Vein endothelial cell (primary cell): ENCODE results near the gene NHP2. TPM values are rescaled to one million over a fixed set of nuclear protein-coding genes. Genes with fewer than 3 reads are reported as not detected.

Experiments
- total RNA-seq: library from RNA; depleted of rRNA; stranded (reverse); fragments of >200 nt; gene quantifications from 2 replicates; pipeline ENCODE4 v1.2.3, GENCODE V29; 2012

NHP2 gene
- total RNA-seq: 179 and 204 TPM in 2 replicates

DNA sequence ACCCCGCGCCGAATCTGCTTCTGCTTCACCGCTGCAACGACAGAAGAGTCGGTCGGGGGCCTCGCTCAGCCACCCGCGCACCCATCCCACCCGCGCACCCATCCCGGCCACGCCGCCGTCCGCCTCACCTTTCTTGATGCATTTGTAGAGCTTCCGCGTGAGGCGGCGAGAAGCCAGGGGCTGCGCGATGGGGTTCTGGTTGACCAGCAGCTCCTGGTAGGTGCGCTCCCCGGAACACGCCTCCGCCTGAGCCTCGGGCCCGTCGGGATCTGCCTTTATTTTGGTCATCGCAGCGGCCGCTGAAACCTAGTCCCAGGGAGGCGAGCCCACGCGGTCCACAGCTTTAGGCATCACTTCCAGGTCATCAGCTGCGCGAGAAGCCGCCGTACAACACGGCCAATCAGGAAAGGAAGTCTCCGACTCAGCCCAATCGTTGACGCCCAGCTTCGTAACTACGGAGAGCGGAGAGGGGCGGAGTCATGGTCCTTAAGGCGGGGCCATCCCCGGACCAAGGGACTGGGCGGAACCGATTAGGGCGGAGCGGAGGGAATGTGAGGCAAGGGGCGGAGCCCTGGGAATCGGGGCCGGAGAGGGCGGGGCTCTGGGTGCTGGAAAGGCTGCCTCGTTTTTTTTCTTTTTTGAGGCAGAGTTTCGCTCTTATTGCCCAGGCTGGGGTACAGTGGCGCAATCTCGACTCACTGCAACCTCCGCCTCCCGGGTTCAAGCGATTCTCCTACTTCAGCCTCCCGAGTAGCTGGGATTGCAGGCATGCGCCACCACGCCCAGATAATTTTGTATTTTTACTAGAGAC is at the start of gene NHP2:
TSS of gene NHP2 (minus strand) at position 356 of the 811 bp plus-strand sequence. CDS start at position 288, 68 bp downstream.

DNA sequence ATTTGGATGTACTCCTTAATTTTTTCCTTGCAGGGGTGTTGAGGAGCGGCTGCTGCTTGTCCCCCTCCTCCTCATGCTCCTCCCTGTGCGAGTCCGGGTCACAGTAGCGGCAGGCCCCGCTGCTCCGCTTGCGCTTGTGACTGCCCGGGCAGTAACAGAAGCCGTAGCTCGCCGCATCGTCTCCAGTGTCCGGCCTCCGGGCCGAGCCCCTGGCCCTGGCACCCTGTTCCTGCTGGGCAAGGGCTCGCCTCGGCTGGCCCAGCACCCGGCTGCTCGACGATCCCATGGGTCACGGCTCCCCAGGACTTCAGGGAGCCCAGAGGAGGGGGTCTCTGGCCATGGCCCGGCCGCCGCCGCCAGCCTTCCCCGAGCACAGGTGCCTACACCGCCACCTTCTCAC is 33.3 kb upstream of the NHP2 start, which contains the start of gene GMCL2:
TSS of gene GMCL2 (minus strand) at position 358 of the 400 bp plus-strand sequence. CDS start at position 286, 72 bp downstream.

DNA sequence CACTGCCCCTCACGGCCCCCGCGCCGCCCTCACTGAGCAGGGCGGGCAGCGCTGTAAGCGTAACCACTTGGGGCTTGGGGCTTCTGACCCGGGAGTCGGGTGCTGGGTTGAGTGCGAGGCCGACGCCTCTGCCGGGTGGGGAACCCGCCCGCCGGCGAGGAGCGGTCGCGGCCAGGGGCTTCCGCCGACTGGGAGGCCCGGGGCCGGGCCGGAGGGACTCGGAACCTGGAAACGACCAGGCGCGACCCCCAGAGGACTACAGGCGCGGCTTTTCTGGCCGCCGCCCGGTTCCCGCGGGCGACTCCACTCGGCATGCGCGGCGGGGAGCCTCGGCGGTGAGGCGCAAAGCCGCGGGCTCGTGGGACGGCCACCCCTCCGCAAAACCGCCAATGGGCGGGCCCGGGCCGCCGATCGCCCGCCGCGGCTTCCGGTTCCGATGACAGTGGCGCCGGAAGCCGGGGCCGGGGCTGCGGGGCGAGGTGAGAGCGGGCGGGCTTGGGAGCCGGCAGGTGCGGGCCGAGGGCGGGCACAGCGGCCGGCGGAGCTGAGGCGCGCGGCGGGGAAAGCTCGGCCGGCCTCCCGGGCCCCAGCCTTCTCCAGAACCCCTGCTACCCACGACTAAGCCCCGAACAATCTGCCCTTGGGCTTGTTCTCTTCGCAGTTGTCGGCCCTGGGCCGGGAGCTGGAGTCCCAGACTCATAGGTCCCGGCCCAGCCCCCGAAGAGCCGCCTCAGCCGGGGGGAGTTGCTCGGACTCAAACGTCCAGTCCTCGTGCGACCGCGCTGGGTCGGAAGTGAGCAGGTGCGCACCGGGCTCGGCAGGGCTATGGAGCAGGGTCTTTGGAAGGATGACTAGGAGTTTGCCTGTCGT is 22.9 kb downstream of the NHP2 start, which contains the start of gene RMND5B:
TSS of gene RMND5B (plus strand) at position 439 of the 870 bp plus-strand sequence. CDS start 7,106 bp downstream, outside the sequence.

DNA sequence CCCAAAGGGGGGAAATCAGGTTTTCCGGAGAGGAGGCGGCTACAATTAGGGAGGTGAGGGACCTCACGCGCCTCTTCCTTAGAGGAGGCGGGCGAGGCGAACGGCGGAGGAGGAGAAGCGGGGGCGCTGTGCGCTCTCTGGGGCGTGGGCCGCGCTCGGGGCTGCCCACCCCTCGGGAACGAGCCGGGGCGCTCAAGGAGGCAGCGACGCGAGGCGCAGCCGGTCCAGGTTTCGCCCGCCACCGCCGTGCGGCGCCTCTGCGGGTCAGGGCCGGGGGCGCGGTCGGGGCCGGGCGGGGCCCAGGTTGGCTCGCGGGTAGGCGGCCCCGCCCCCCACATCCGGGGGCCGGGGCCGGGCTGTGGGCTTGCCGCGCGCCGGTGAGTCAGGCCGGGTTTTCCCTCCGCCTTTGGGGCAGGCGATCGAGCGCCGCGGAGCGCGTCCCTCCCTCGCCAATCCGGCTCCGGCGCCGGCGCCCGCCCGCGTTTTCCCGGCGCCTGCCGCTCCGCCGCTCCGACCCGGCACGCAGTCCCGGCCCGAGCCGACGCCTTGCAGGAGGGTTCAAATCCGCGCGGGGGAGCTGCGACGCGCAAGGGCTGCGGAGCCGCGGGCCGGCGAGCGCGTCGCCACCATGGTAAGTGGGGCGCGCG is 40.4 kb downstream of the NHP2 start, which contains the start of gene N4BP3:
TSS of gene N4BP3 (plus strand) at position 392 of the 647 bp plus-strand sequence. CDS start 6,052 bp downstream, outside the sequence.

Other genes with a start within 250 kb of the NHP2 start
- not detected in 2 replicates for gene PROP1, start 157.6 kb downstream of the NHP2 start, total RNA-seq
- 37.9 and 44.2 TPM in 2 replicates for gene N4BP3, start 40.4 kb downstream of the NHP2 start, total RNA-seq
- gene RMND5B, start 22.9 kb downstream of the NHP2 start, total RNA-seq: 28.8 and 34.6 TPM in 2 replicates
- under 0.01 TPM in 1 of 2 replicates, not detected in the other for gene GMCL2, start 33.5 kb upstream of the NHP2 start, total RNA-seq
- gene HNRNPAB, start 50.6 kb upstream of the NHP2 start, total RNA-seq: 124 and 141 TPM in 2 replicates
- gene PHYKPL, start 78.9 kb upstream of the NHP2 start, total RNA-seq: 34.5 and 40.5 TPM in 2 replicates